Dedifferentiated amniotic fluid mesenchymal stem cell (primary cell): ENCODE results near the gene PIK3CB.
"Not testable (repeated sequence)": the region's sequence is repeated elsewhere in the genome, so short reads cannot be mapped to it uniquely, and the experiment has no call there.

Experiments
- DNase-seq: peaks from one replicate; pipeline ENCODE4 v3.0.0-alpha.2; 2016; ENCODE audit errors: extremely low spot score

PIK3CB gene

DNA sequence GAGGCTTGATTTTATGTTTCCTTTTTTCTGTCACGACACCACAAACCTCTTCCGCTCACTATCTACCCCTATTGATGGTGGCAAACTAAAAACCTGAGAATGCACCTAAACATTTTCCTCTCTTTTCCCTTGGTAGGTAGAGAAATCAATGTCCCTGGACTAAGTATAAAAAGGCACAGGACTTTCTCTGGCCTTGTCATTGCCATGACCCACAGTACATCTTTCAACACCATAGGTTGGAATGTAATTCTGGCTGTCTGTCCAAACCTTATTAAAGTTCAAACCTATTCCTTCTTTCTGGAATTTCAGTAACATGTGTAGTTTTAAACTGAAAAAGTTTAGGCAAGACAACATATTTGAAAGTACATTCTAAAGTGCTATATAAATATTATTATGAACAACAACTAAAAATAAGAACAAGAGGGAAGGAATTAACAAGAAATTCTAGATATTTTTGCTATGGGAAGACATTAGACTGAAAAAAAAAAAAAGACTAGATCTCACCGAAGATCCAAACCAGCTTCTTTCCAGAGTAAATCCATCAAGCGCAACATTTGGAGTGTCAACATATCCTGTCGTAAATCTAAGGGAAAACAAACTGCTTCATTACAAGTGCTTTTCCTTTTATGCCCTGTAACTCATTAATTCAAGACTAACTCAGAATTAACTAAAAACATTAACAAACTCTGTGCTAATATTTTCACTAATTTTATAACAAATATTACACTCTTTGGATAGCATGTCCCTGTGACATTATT, 153.1 kb downstream of the PIK3CB start:
- DNase-seq = no peak

- DNase-seq = not testable (repeated sequence)
These were observed 153.8 kb downstream of the PIK3CB start for GRCh38 chr3:138680974-138681373.

- DNase-seq = no peak
These were observed 155.8 kb downstream of the PIK3CB start for GRCh38 chr3:138678874-138679392.

DNA sequence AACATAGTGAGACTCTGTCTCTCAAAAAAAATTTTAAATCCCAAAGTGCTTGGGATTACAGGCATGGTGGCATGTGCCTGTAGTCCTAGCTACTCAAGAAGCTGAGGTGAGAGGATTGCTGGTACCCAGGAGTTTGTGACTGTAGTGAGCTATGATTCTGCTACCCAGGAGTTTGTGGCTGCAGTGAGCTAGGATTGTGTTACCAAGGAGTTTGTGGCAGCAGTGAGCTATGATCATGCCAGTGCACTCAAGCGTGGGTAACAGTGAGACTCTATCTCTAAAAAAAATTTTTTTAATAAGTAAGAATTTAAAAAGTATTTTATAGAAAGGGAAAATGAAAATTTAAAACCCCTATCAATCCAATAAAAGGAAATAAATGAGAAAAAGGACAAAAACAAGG, 156.6 kb downstream of the PIK3CB start:
- no peak for DNase-seq

DNA sequence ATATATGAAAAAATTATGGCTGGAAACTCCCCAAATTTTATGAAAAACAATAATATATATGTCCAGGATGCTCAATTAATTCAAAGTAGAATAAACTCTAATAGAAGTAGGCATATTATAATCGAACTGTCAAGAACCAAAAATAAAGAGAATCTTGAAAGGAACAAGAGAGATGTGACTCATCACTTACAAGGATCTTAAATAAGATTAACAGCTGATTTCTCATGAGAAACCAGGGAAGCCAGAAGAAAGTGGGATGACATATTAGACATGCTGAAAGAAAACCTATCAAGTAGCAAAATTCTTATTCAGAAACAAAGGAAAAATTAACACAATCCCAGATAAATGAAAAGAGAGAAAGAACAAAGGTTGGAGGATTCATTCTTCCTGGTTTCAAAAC, 159.3 kb downstream of the PIK3CB start:
- DNase-seq = no peak

GRCh38 chr3:138673641-138674530, 160.8 kb downstream of the PIK3CB start:
- no peak for DNase-seq

GRCh38 chr3:138670407-138670806, 164.3 kb downstream of the PIK3CB start:
- no peak for DNase-seq

GRCh38 chr3:138668107-138668506, 166.6 kb downstream of the PIK3CB start:
- DNase-seq = no peak

DNA sequence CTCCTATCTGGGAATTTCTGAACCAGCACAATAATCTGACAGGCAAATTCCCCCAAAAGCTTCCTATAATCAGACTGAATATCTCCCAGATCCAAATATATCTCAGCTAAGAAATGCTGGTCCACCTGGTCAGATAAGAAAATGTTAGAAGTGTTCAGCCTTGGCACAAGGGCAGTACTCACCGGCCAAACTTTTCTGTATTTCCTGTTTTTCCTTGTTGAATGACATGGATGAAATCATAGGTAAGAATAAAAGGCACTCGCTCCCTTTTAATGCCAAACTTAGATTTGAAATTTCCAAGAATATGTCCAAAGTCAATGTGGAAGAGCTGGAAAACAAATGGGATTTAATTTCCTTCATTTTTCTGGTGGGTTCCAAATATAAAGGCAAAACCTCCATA, 177.2 kb downstream of the PIK3CB start:
- DNase-seq = no peak

- DNase-seq = no peak
These were observed 181.2 kb downstream of the PIK3CB start for GRCh38 chr3:138653567-138653966.

DNA sequence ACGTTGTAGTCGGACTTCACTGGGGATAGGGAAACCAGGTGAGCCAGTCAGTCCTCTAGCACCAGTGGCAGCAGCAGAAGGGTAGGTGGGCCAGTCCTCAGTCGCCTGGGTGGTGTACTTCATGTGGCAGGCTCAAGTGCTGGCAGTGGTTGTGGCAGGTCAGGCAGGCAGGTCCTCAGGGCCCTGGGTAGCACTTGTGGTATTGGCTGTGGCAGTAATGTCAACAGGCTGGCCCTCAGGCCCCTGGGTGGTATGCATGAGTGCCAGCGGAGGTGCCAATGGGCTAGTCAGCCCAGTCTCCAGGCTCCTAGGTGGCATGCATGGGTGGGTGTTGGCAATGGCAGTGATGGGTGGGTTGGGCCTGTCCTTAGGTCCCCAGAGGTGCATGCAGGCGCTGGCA, 185.6 kb downstream of the PIK3CB start:
- no peak for DNase-seq

DNA sequence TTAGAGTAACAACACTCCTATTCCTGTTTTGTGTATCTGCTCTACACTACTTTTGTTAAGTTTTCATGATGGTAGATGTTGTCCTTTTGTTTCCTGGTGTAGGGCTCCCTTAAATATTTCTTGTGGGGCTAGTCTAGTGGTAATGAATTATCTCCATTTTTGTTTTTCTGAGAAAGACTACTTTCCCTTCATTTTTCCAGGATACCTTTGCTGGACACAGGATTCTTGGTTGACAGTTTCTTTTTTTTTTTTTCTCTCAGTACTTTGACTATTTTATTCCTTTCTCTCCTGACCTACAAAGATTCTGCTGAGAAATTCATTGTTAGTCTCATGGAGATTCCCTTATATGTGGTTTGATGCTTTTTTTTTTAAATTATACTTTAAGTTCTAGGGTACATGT, 188.2 kb downstream of the PIK3CB start:
- no peak for DNase-seq

DNA sequence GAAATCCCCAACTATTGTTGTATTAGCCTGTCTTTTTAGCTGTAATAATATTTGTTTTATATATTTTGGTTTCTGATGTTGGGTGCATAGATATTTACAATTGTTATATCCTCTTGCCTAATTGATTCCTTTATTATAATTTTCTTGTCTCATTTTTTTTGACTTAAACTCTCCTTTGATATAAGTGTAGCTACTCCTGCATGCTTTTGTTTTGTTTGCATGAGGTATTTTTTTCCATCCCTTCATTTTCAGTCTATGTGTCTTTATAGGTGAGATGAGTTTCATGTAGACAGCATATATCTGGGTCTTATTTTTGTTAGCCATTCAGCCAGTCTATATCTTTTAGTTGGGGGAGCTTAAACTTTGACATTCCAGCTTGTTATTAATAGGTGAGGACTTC, 188.7 kb downstream of the PIK3CB start:
- DNase-seq = no peak

GRCh38 chr3:138642927-138643253, 191.8 kb downstream of the PIK3CB start:
- no peak for DNase-seq

DNA sequence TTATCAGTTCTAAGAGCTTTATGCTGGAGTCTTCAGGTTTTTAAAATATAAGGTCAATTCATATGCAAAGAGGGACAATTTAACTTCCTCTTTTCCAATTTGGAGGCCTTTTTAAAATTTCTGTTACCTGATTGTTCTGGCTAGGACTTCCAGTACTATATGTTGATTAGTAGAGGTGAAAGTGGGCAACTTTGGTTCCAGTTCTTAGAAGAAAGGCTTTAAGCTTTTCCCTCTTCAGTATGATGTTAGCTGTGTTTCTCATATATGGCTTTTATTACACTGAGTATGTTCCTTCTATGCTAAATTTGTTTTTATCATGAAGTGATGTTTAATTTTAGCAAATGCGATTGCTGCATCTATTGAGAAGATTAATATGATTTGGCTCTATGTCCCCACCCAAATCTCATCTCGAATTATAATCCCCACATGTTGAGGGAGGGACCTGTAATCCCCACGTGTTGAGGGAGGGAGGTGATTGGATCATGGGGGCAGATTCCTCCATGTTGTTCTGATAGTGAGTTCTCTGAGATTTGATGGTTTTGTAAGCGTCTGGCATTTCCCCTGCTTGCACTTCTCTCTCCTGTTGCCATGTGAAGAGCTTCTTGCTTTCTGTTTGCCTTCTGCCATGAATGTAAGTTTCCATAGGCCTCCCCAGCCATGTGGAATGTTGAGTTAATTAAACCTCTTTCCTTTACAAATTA, 192.4 kb downstream of the PIK3CB start:
- no peak for DNase-seq

- DNase-seq = no peak
These were observed 194.2 kb downstream of the PIK3CB start for GRCh38 chr3:138640537-138640936.

GRCh38 chr3:138638641-138639040, 196.1 kb downstream of the PIK3CB start:
- DNase-seq = no peak

- DNase-seq = no peak
These were observed 205.2 kb downstream of the PIK3CB start for GRCh38 chr3:138629526-138629925.

GRCh38 chr3:138625707-138626365, 208.9 kb downstream of the PIK3CB start:
- no peak for DNase-seq

- DNase-seq = no peak
These were observed 210.2 kb downstream of the PIK3CB start for GRCh38 chr3:138624518-138624917.

DNA sequence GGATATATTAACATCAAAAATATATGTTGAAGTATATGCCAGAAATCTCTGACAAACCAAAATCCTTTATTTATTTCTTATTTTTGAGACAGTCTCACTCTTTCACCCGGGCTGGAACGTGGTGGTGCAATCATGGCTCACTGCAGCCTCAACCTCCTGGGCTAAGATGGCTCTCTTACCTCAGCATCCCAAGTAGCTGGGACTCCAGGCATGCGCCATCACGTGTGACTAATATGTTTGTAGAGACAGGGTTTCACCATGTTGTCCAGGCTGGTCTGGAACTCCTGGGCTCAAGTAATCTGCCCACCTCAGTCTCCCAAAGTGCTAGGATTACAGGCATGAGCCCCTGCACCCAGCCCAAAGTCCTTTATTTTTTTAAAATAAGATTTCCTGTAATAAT, 214.3 kb downstream of the PIK3CB start:
- DNase-seq = no peak

- DNase-seq = no peak
These were observed 219.3 kb downstream of the PIK3CB start for GRCh38 chr3:138615462-138615861.
